Natural killer cell (primary cell): Measurements from ENCODE around the gene NBPF1. TPM values are rescaled to one million over a fixed set of nuclear protein-coding genes. Genes with fewer than 3 reads are reported as not detected.
"Not testable (repeated sequence)": the region's sequence is repeated elsewhere in the genome, so short reads cannot be mapped to it uniquely, and the experiment has no call there.

ENCODE experiments used
- ATAC-seq, 3 donors: fragments of 150-1000 bp in 2 of 3; fragments of 200-7000 bp in 1 of 3; cut with Tn5 transposase; 1 replicate in 1 of 3; 2 replicates in 2 of 3; pipeline ENCODE4 v1.10.0; 2021; ENCODE audit warnings: mild to moderate bottlenecking in 2 of 3, moderate library complexity in 2 of 3
- DNase-seq, 2 donors: peaks; one replicate each; pipeline versions ENCODE4 v3.0.0 to v3.0.0-alpha.2; 2013 to 2021; ENCODE audit warnings: mixed read lengths in 1 of 2
- H3K27ac ChIP-seq: one replicate; pipeline ENCODE4 v1.5.1; 2013; ENCODE audit warnings: mild to moderate bottlenecking, low read length
- H3K27me3 ChIP-seq: one replicate; pipeline ENCODE4 v1.6.1; 2013; ENCODE audit warnings: low read length; ENCODE audit not compliant: control insufficient read depth, insufficient read depth
- H3K36me3 ChIP-seq: one replicate; pipeline ENCODE4 v1.6.1; 2013; ENCODE audit warnings: low read length; ENCODE audit not compliant: control insufficient read depth, insufficient read depth
- H3K4me1 ChIP-seq: one replicate; pipeline ENCODE4 v1.6.1; 2013; ENCODE audit warnings: low read length; ENCODE audit not compliant: control insufficient read depth, insufficient read depth
- H3K4me3 ChIP-seq: one replicate; pipeline ENCODE4 v1.5.1; 2013; ENCODE audit warnings: low read length
- H3K9me3 ChIP-seq: one replicate; pipeline ENCODE4 v1.6.1; 2013; ENCODE audit warnings: low read length; ENCODE audit not compliant: control insufficient read depth, insufficient read depth
- H3K27ac Mint-ChIP-seq, 2 donors: one replicate each; pipeline ENCODE4 v1.8.0; 2022; ENCODE audit warnings: mild to moderate bottlenecking in 2 of 2, mixed read lengths in 2 of 2, moderate library complexity in 1 of 2
- H3K27me3 Mint-ChIP-seq, 2 donors: one replicate each; pipeline ENCODE4 v1.8.0; 2022; ENCODE audit warnings: low read depth in 2 of 2, mixed read lengths in 2 of 2
- H3K36me3 Mint-ChIP-seq: one replicate; pipeline ENCODE4 v1.8.0; 2022; ENCODE audit warnings: mixed read lengths
- H3K4me1 Mint-ChIP-seq, 2 donors: one replicate each; pipeline ENCODE4 v1.8.0; 2022; ENCODE audit warnings: mixed read lengths in 2 of 2
- H3K4me3 Mint-ChIP-seq: one replicate; pipeline ENCODE4 v1.8.0; 2022; ENCODE audit warnings: mild to moderate bottlenecking, moderate library complexity, mixed read lengths
- H3K9me3 Mint-ChIP-seq, 2 donors: one replicate each; pipeline ENCODE4 v1.8.0; 2022; ENCODE audit warnings: mixed read lengths in 2 of 2
- WGBS: methylation state at CpG from one replicate; pipeline ENCODE4 v1.1.7; 2013; ENCODE audit warnings: missing lambda C conversion rate; ENCODE audit not compliant: insufficient coverage; 5-methylcytosine and 5-hydroxymethylcytosine counted together
- intact Hi-C: fragments of 100-400 bp; cut with micrococcal nuclease; formaldehyde crosslinking; loops from one replicate; pipeline ENCODE4 v1.14.2; 2022
- total RNA-seq, 4 donors: library from RNA; stranded (reverse); fragments of 120-200 nt in 1 of 4; gene quantifications; one replicate each; pipeline versions ENCODE4 v1.2.3 to v1.2.4, GENCODE V29; 2013 to 2022

The NBPF1 gene
- total RNA-seq, 3 donors from 2014 or later (not counting 1 experiment from before 2014, with no cell fraction given) = 18.4 to 26.0 (median 22.8) TPM

- not testable (repeated sequence) for H3K27ac ChIP-seq, H3K9me3 ChIP-seq, DNase-seq, H3K4me1 Mint-ChIP-seq, H3K27ac Mint-ChIP-seq, ATAC-seq, H3K36me3 Mint-ChIP-seq, H3K9me3 Mint-ChIP-seq, H3K27me3 ChIP-seq, H3K4me3 Mint-ChIP-seq, H3K36me3 ChIP-seq, H3K4me3 ChIP-seq, H3K27me3 Mint-ChIP-seq
- intact Hi-C loops = loop anchor here (10.0 kb wide), 1 partner anchor 246 kb away; the partner anchor contains the start of gene RNU1-2
- peaks cover 26% of the 10 kb centered on the region for H3K4me1 ChIP-seq
- WGBS = 100% methylated on average over 2 of the region's 8 CpGs
These were observed 35.4 kb upstream of the NBPF1 start for GRCh38 chr1:16648756-16649155.

GRCh38 chr1:16648250-16648649 lies 34.9 kb upstream of the NBPF1 start:
- not testable (repeated sequence) for H3K27me3 ChIP-seq, H3K27ac Mint-ChIP-seq, H3K36me3 ChIP-seq, H3K4me3 ChIP-seq, H3K36me3 Mint-ChIP-seq, H3K9me3 ChIP-seq, H3K27ac ChIP-seq, H3K27me3 Mint-ChIP-seq, H3K4me1 Mint-ChIP-seq, ATAC-seq, DNase-seq, H3K9me3 Mint-ChIP-seq, H3K4me3 Mint-ChIP-seq
- peaks cover 31% of the 10 kb centered on the region for H3K4me1 ChIP-seq
- intact Hi-C loops = loop anchor here (10.0 kb wide), 1 partner anchor 247 kb away; the partner anchor contains the start of gene RNU1-2
- 41% methylated on average over 27 of the region's 32 CpGs for WGBS

DNA sequence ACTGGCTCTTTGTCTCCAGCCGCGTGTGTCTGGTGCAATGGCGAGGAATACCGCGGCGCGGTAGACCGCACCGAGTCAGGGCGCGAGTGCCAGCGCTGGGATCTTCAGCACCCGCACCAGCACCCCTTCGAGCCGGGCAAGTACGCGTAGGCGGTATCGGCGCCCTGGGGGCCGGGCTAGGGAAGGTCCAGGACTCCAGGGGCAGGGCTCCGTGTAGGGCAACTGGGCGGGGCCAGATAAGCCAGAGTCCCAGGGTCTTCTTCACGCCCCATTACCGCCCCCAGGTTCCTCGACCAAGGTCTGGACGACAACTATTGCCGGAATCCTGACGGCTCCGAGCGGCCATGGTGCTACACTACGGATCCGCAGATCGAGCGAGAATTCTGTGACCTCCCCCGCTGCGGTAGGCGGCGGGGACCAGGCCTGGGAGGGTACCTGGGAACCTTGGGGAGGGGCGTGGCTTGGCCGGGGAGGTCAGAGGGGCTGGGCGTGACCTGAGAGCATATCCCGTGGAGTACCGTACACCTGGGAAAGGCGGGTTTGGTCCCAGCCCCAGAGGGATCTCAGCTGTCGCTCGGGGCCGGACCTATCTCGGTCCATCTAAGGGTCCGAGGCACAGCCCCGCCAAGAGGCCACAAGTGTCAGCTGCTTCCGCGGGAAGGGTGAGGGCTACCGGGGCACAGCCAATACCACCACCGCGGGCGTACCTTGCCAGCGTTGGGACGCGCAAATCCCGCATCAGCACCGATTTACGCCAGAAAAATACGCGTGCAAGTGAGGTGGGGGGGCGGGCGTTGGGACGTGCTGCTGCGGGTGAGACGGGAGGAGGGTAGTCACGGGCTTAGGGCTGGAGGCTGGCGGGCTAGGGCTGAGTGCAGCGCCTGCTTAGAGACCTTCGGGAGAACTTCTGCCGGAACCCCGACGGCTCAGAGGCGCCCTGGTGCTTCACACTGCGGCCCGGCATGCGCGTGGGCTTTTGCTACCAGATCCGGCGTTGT lies 34.1 kb upstream of the NBPF1 start:
- H3K9me3 ChIP-seq, H3K36me3 Mint-ChIP-seq, H3K27ac Mint-ChIP-seq, H3K27me3 ChIP-seq, H3K36me3 ChIP-seq, H3K4me1 Mint-ChIP-seq, H3K27ac ChIP-seq, H3K27me3 Mint-ChIP-seq, H3K9me3 Mint-ChIP-seq: not testable (repeated sequence)
- Histone ChIP-seq H3K4me3 (peak overlapping the region; percentile 13), H3K4me1 (peaks cover 39% of the 10 kb centered on the region)
- DNase-seq (peak in 1 of 2 donors; percentile 26), ATAC-seq (peak in 2 of 3 donors; percentile 11 to 22)
- 6% methylated on average over 44 of the region's 84 CpGs for whole genome bisulfite sequencing
- intact Hi-C loops = loop anchor here (10.0 kb wide), 1 partner anchor 247 kb away; the partner anchor contains the start of gene RNU1-2
- H3K4me3 Mint-ChIP-seq = peak overlapping the region; percentile 71

- not testable (repeated sequence) for H3K4me1 Mint-ChIP-seq, DNase-seq, H3K9me3 Mint-ChIP-seq, H3K36me3 Mint-ChIP-seq, H3K4me3 ChIP-seq, H3K36me3 ChIP-seq, H3K9me3 ChIP-seq, ATAC-seq, H3K27ac Mint-ChIP-seq, H3K27ac ChIP-seq, H3K27me3 ChIP-seq, H3K27me3 Mint-ChIP-seq, H3K4me3 Mint-ChIP-seq
- peaks cover 45% of the 10 kb centered on the region for H3K4me1 ChIP-seq
- intact Hi-C loops = loop anchor here (10.0 kb wide), 1 partner anchor 248 kb away; the partner anchor contains the start of gene RNU1-2
- 100% methylated on average over 2 of the region's 17 CpGs for WGBS
These were observed 33.4 kb upstream of the NBPF1 start for GRCh38 chr1:16646716-16647115.

DNA sequence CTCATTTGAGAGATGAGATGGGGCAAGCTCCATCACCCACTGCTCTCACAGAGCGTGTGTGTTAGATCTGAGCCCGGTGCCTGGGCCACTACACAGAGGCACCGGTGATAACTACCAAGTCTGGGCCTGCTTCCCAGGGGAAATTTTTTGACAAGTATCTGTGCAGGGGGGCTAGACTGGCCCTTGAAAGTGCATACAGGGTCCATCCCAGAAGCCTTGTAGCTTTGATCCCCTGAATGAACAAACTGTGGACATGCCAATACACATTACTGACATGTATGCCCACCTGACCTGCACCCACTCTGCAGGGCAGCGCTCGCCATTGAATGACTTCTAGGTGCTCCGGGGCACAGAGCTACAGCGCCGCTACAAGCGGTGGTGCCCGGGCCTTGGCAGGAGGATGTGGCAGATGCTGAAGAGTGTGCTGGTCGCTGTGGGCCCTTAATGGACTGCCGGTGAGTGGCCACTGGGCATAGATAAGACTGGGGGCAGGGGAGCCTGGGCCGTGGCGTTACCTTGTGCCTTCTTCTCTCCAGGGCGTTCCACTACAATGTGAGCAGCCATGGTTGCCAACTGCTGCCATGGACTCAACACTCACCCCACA lies 32.8 kb upstream of the NBPF1 start:
- not testable (repeated sequence) for H3K27ac Mint-ChIP-seq
- WGBS = 94% methylated on average over 15 of the region's 15 CpGs

GRCh38 chr1:16645271-16646060 lies 32.1 kb upstream of the NBPF1 start:
- WGBS = 99% methylated on average over 7 of the region's 7 CpGs
- not testable (repeated sequence) for H3K36me3 Mint-ChIP-seq, ATAC-seq, H3K36me3 ChIP-seq, H3K9me3 Mint-ChIP-seq, H3K27me3 Mint-ChIP-seq, H3K9me3 ChIP-seq, H3K27ac Mint-ChIP-seq, H3K4me1 Mint-ChIP-seq, H3K4me3 Mint-ChIP-seq, H3K4me3 ChIP-seq, H3K27me3 ChIP-seq
- H3K4me1 ChIP-seq = peaks cover 45% of the 10 kb centered on the region
- DNase-seq = peak; percentile 47 to 53
- intact Hi-C loops = loop anchor here (10.0 kb wide), 1 partner anchor 249 kb away; the partner anchor contains the start of gene RNU1-2
- peak overlapping the region; percentile 72 for H3K27ac ChIP-seq

More for the DNA sequence above, 32.8 kb upstream of the NBPF1 start:
- H3K27me3 ChIP-seq, H3K36me3 Mint-ChIP-seq, H3K27me3 Mint-ChIP-seq, H3K9me3 ChIP-seq, H3K36me3 ChIP-seq, H3K27ac ChIP-seq, H3K4me1 Mint-ChIP-seq, ATAC-seq, H3K9me3 Mint-ChIP-seq, H3K4me3 ChIP-seq: not testable (repeated sequence)
- DNase-seq = peak in 1 of 2 donors; percentile 23
- H3K4me3 Mint-ChIP-seq = peak overlapping the region; percentile 28
- intact Hi-C loops = loop anchor here (10.0 kb wide), 1 partner anchor 249 kb away; the partner anchor contains the start of gene RNU1-2
- H3K4me1 ChIP-seq = peaks cover 45% of the 10 kb centered on the region
